Hematopoietic multipotent progenitor cell treated with erythropoietin and hydrocortisone succinate and interleukin-3 and kit ligand, for 6 days (in vitro differentiated cells): ENCODE data around the gene JAKMIP1.
A peak's percentile ranks its signal among the peaks of the same experiment; 100 is the strongest.
"Not testable (repeated sequence)": the region's sequence is repeated elsewhere in the genome, so short reads cannot be mapped to it uniquely, and the experiment has no call there.

Source experiments
- DNase-seq: peaks from one replicate; pipeline ENCODE4 v3.0.0-alpha.2; 2015

Gene JAKMIP1

GRCh38 chr4:6002492-6002833, 197.9 kb downstream of the JAKMIP1 start:
- DNase-seq, result no peak

GRCh38 chr4:6001680-6002491, 198.5 kb downstream of the JAKMIP1 start:
- no peak for DNase-seq

GRCh38 chr4:5999830-6000365, 200.5 kb downstream of the JAKMIP1 start:
- DNase-seq, result no peak

DNA sequence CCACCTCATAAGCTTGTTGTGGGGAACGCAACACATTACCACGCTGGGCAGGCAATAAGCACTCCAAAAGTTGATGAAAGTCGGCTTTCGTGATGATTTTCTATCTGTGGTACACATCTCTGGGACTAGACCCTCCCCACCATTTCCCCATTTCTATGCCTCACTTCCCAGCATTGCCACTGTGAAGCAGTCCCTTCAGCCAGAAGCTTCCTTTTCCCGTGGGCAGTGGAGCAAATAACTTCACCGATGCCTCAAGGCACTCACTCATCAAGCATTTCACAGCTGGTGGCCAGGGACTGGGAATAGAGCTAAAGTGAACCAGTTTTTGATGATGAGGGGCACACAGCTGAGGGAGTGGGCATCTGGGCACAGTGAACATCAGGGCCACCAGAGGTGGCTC, 201.0 kb downstream of the JAKMIP1 start:
- DNase-seq, result no peak

DNA sequence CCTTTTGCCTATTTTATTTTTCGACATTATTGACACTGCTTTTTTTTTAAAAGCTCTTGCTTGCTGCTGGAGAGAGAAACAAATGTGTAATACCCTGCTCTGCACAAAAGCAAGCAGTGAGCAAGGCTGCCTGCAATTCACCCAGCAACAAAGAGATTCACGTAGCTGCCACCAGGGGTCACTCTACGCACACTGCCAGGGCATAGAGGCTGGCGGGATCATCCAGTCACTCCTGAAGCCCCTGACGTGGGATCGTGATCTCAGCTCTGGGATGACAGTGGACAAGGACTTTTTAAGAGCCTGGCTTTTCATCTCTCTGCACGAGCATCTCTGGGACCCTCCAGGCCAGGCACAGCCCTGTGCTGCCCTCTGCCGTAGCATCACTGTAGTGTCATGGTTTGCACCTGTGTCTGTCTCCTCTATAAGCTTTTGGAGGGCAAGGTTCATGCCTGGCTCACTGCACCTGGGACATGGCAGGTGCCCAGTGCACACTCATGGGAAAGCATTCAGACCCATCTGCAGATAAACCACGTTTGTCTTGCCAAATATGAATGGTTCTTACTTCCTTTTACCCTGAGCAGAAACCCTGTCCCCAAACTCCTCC, 201.9 kb downstream of the JAKMIP1 start:
- peak; percentile 68 for DNase-seq

GRCh38 chr4:5996641-5997040, 203.7 kb downstream of the JAKMIP1 start:
- DNase-seq, result no peak

- no peak for DNase-seq
Measured at GRCh38 chr4:5995901-5996623, 204.3 kb downstream of the JAKMIP1 start.

DNA sequence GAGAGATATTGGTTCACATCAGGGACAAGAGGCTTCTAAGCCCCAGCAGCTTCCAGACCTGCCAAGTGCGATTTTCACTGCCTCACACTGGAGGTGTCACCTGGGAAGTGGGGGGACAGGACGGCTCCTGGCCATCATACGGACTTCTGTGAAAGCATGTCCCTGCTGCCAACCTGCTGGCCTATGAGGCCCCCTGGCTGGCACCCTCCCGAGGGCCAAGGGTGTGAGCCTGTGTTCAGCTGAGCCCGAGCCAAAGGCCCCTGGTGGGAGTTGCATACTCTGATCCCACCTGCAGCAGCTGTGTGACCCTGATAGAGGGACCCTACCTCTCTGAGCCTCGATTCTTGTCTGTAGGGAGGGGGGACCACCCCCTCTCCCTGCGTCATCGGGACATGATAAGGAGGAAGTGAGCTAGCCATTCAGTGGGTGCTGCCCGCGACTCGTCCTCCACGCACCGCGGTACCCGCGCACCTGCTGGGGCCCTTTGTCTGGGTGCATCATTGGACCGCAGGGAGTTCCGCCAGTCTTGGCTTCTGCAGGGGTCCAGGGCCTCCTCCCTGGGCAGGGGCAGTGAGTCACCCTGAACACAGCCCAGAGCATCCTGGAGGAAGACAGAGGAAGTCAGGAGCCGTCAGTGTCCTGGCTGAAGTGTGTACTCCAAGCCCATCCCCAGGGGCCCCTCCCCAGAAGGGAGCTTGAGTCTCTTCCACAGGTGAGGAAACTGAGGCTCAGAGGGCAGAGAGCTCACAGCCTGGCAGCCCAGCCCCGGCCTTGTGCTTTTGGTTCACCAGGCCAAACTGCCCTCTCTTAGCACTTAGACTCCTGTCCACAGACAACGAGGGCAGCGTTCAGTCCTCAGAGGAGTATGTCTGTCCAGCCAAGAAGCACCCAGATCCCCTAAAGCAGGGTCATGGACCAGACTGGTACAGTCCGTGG, 206.2 kb downstream of the JAKMIP1 start:
- DNase-seq, result no peak

GRCh38 chr4:5993346-5993745, 207.0 kb downstream of the JAKMIP1 start:
- DNase-seq, result not testable (repeated sequence)

DNA sequence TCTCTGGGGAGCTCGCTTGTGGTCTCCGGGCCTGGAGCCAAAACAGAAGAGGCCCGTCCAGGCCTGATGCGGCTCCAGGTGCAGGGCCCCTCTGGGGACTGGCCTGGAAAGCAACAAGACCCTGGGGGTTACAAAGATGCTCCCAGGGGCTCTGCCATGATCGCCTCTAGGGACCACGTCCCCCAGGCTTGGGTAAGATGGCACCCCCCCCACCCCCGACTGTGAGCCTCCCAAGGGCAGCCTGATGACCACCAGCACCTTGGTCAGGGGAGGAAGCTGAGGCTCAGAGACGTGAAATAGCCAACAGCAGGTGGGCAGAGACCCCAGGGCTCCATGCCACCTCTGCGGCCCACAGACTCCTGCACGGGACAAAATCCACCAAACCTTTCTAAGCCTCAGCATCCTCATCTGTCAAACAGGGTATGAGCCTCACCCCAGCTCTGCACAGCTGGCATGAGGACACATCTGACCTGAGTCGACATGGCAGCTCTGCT, 207.5 kb downstream of the JAKMIP1 start:
- DNase-seq, result no peak

GRCh38 chr4:5992171-5992827, 208.1 kb downstream of the JAKMIP1 start:
- DNase-seq, result no peak

GRCh38 chr4:5991405-5991804, 208.9 kb downstream of the JAKMIP1 start:
- DNase-seq, result no peak

DNA sequence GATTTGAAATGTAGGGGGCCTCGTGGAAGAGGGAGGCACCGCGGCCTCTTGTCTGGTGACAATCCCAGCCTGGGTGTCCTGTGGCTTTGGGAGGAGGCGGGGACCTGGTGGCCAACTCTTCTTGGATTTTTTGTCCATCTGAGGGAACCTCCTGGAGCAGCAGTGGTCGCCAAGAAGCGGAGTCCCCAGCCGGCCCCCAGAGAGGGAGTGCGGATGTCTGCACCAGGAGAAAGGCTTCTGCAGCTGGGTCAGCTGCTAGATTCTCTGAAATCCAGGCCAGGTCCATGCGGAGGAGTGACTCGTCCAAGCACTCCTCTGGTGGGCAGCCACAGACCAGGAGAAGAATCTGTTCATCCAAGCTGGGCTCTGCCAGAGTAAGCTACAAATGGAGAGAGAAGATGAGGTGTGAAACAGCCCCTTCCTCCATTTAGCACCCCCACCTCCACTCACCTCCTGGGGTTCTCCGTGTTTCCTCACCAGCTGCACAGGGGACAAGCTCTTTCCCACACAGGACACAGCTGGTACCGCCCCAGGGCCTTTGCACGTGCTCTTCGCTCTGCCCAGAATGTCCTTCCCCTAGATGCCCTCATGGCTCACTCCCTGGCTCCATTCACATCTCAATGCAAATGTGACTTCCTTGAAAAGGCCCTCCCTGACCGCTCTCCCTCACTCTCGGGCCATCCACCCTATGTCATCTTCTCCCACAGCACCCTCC, 209.7 kb downstream of the JAKMIP1 start:
- DNase-seq, result no peak

GRCh38 chr4:5989236-5990225, 210.8 kb downstream of the JAKMIP1 start:
- DNase-seq, result no peak

DNA sequence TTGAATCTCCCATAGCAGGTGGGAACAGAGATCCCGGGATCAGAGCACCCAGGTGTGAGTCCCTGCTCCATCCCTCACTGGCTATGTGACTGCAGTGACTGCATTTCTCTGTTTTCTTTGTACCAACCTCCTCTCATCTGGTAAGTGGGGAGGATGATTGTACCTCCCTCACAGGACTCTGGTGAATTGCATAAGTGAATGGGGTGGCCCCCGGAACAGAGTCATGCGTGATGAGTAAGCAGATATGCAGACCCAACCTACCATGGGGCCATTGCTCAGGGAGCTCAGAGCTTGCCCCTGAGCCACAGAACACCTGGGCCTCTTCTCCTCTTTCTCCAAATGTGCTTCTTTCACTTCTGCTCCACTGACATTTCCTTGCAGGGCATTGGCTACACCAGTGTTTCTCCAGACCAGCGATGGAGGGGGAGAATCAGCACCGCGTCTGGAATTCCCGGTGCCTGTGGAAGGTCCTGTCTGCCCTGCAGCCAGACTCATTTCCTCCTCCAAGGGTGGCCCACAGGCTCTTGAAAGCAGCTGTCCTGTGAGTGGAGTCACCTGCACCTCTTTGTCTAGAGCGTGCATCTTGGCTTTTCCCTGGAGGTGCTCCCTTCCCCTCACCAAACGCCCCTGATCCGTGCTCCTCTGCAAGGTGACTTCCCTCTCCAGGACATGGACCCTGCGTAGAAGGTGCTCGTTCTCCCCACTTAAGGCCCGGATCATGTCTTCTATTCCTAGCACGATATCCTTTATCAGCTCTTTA, 212.1 kb downstream of the JAKMIP1 start:
- no peak for DNase-seq

DNA sequence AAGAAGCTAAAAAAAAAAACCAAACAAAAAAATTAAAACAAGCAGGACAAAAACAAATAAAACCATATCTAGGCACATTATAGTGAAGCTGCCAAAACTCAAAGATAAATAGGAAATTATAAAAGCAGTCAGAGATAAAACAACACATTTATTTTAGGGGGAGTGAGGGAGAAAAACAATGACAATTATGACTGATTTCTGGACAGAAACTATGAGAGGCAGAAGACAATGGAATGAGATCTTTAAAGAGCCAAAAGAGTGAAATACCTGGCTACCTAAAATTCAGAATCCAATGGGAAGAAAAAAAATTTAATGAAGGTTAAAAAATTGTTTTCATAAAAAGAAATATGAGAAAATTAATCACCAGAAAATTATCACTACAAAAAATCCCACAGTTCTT, 215.5 kb downstream of the JAKMIP1 start:
- no peak for DNase-seq

DNA sequence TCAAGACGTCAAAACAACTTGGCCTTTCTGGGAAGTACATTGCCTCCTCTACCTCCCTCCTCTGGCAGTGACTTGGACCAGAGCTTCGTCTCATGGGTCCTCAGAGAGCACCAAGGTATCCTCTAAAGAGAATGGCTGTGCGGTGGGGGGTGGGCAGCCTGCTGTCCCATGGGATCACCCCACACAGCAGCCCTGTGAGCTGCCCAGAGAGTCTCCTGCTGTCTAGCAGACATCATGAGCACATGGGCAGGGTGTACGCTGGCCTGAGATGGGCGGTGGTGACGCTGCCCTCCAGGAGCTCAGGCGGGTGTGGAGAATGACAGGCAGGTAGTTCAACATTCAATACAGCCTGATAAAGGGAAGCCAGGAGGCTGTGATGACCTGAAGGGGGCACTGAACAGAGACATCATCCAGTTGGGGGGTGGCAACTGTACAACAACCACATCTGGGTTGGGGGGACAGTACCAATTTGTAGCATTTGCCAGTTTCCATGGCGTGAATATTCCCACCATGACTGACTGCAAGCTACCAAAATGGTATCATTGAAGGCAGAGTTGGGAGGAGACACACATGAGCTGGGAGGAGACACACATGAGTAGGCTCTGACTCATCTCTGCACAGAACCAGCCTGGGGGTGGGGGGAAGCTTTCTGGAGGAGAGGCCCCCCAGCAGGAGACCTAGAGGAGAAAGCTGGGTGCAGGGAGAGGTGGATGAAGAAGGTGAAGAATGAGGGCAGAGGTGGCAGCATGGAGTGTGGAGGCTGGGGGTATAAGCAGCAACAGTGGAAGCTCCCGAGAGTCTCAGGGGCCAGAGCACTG, 218.0 kb downstream of the JAKMIP1 start:
- DNase-seq, result no peak
